COLO829 (cell line): ENCODE results near the gene NR4A1.
"Not testable (repeated sequence)": the region's sequence is repeated elsewhere in the genome, so short reads cannot be mapped to it uniquely, and the experiment has no call there.

Experiments
- DNase-seq: peaks from one replicate; pipeline ENCODE4 v3.0.0; 2012; ENCODE audit warnings: low spot score

The NR4A1 gene

DNA sequence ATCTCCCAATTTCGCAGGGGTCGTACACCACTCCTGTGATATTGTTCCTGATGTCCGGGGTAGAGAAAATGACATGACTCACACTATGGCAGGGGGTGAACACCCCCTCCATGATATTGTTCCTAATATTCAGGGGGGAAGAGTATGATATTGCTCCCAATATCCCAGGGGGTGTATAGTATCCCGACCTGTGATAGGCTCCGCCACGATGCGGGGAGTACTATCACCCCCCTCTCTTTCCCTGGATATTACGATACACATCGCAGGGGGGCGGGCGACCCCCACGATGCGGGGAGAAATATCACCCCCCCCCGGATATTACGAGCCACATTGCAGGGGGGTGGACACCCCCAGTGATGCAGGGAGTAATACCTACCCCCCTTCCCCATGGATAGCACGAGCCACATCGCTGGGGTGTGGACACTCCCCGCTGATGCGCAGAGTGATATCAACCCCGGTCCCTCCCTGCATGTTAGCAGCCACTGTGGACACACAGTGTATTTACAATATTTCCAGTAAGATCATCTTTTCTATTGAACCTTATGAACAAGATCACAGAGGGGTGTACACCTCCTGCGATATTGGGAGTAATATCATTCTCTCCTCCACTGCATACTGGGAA lies 45.9 kb downstream of the NR4A1 start:
- no peak for DNase-seq

GRCh38 chr12:52104431-52105089 lies 53.3 kb downstream of the NR4A1 start:
- DNase-seq = not testable (repeated sequence)
